Glutamatergic neuron (in vitro differentiated cells): Measurements from ENCODE around the gene APOA4. TPM values are rescaled to one million over a fixed set of nuclear protein-coding genes. Genes with fewer than 3 reads are reported as not detected.

ENCODE experiments used
- DNase-seq: peaks from one replicate; pipeline ENCODE4 v3.0.0; 2022
- H3K27ac Mint-ChIP-seq: one replicate; pipeline ENCODE4 v1.8.0; 2020; ENCODE audit warnings: mild to moderate bottlenecking, mixed read lengths, inconsistent platforms; ENCODE audit not compliant: unreplicated experiment
- H3K27me3 Mint-ChIP-seq: one replicate; pipeline ENCODE4 v1.8.0; 2020; ENCODE audit warnings: mild to moderate bottlenecking, moderate library complexity, mixed read lengths, inconsistent platforms; ENCODE audit not compliant: unreplicated experiment
- H3K36me3 Mint-ChIP-seq: one replicate; pipeline ENCODE4 v1.8.0; 2020; ENCODE audit warnings: mild to moderate bottlenecking, mixed read lengths, inconsistent platforms; ENCODE audit not compliant: unreplicated experiment
- H3K4me1 Mint-ChIP-seq: one replicate; pipeline ENCODE4 v1.8.0; 2020; ENCODE audit warnings: mild to moderate bottlenecking, low read depth, mixed read lengths, inconsistent platforms; ENCODE audit not compliant: unreplicated experiment
- H3K4me3 Mint-ChIP-seq: one replicate; pipeline ENCODE4 v1.8.0; 2020; ENCODE audit warnings: mild to moderate bottlenecking, mixed read lengths, inconsistent platforms; ENCODE audit not compliant: unreplicated experiment
- H3K9me3 Mint-ChIP-seq: one replicate; pipeline ENCODE4 v1.8.0; 2020; ENCODE audit warnings: mild to moderate bottlenecking, moderate library complexity, mixed read lengths, inconsistent platforms; ENCODE audit not compliant: unreplicated experiment
- long read RNA-seq: library from polyadenylated mRNA; unstranded; transcript quantifications from one replicate; pipeline ENCODE4 v2.0.0, GENCODE V29; 2020; ENCODE audit not compliant: unreplicated experiment
- total RNA-seq: library from RNA; stranded (reverse); fragmentation: NEBNext Ultra II Directional; extraction: Animal tissue kit (Norgen Biotek cat#: 25700); gene quantifications from one replicate; pipeline ENCODE4 v1.2.1, GENCODE V29; 2021; ENCODE audit not compliant: unreplicated experiment
- TF ChIP-seq, protein P1 (sequence below): fragments of 200-600 bp; sonication (generic); IDR thresholded peaks from one replicate; pipeline ENCODE4 v1.5.0; 2021; ENCODE audit not compliant: partially characterized antibody, unreplicated experiment

APOA4 gene
- total RNA-seq: not detected
- long read RNA-seq: 0 reads

DNA sequence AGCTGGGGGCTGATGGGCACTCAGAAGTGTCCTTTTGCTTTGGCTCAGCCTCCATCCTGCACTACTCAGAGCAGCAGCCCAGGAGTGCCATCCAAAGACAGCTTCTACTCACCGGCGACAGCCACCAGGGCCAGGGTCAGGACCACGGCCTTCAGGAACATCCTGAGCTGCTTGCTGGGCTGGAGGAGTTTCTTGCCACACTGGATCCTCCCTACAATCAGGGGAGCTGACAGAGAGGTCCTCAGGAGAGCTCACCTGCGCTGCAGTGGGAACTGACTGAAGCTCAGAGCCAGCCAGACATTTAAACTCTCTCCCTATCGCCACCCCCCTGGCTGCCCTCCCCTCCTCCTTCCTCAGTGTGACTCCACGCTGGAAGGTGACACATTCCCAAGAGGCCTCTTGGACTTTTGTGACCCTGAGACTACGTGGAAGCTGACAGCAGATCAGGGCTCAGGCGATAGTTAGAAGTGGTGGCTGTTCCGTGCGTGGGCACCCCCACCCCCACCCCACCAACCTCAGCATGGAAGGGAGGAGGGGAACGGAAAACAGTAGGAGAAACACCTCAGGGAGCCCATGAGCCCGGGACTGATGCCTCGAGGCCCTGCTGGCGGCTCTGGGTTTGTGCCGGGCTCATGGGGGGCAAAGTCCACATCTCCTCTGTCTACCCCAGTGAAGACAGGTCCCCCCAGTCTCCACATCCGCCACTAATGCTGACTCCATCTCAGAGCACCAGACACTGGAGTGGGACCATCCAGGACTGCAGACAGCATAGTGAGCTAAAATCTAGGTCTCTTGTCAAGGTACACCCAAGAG lies at the start of gene APOA4:
Gene APOA4 (minus strand): TSS at position 274 of the 813 bp plus-strand sequence. CDS start 113 bp downstream, at position 161.
- H3K36me3 Mint-ChIP-seq: no peaks in the 10 kb centered on the region
- no peaks in the 10 kb centered on the region for H3K9me3 Mint-ChIP-seq
- H3K27me3 Mint-ChIP-seq: no peaks in the 10 kb centered on the region
- no peak within 1 kb of the TSS for H3K4me3 Mint-ChIP-seq
- DNase-seq: no peak
- H3K27ac Mint-ChIP-seq: no peak within 1 kb of the TSS
- TF ChIP-seq, protein P1, sequence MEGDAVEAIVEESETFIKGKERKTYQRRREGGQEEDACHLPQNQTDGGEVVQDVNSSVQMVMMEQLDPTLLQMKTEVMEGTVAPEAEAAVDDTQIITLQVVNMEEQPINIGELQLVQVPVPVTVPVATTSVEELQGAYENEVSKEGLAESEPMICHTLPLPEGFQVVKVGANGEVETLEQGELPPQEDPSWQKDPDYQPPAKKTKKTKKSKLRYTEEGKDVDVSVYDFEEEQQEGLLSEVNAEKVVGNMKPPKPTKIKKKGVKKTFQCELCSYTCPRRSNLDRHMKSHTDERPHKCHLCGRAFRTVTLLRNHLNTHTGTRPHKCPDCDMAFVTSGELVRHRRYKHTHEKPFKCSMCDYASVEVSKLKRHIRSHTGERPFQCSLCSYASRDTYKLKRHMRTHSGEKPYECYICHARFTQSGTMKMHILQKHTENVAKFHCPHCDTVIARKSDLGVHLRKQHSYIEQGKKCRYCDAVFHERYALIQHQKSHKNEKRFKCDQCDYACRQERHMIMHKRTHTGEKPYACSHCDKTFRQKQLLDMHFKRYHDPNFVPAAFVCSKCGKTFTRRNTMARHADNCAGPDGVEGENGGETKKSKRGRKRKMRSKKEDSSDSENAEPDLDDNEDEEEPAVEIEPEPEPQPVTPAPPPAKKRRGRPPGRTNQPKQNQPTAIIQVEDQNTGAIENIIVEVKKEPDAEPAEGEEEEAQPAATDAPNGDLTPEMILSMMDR: no peak
- no peaks in the 10 kb centered on the region for H3K4me1 Mint-ChIP-seq

DNA sequence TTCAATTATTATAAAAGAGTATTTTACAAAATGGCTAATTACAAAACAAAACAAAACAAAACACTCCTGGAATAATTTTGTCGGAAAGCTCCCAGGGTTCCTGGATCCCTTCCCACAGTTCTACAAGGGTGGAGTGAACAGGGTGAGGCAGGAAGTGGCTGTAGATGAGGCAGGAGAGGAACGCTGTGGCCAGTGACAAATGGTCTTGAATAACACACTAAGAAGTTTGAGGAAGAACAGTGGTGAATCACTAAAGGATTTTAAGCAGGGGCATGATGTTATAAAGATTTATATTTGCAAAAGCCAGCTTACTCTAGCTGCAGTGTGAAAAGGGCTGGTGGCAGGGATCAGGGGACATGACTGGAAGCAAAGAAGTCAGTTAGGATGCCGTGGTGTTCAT lies 48.1 kb upstream of the APOA4 start:
- Mint-ChIP-seq H3K4me3 (no peak overlapping the region), H3K9me3 (peaks cover 1% of the 10 kb centered on the region), H3K27me3 (no peaks in the 10 kb centered on the region), H3K4me1 (no peaks in the 10 kb centered on the region), H3K36me3 (no peaks in the 10 kb centered on the region), H3K27ac (no peak overlapping the region)
- TF ChIP-seq, protein P1: no peak
- DNase-seq: no peak

DNA sequence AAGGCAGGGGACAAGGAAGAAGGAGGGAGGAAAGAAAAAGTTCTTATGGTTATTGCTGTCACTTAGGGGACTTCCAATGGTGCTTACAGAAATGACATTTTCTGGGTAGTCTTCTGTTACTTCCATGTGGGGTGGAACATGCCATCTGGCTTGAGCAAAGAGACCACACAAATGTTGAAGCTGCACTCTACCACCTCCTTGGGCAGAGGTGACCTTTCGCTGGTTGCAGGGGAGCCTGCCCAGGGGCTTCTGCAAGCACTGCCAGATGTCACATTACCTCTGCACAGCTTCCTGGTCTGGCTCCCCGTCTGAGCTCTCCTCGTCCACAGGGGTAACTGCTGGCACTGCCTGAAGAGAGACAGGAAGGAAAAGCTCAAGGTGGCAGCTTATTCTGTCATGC lies 47.0 kb upstream of the APOA4 start:
- Mint-ChIP-seq H3K9me3 (peaks cover 1% of the 10 kb centered on the region), H3K36me3 (no peaks in the 10 kb centered on the region), H3K4me3 (no peak overlapping the region), H3K27ac (no peak overlapping the region), H3K27me3 (no peaks in the 10 kb centered on the region), H3K4me1 (no peaks in the 10 kb centered on the region)
- DNase-seq: no peak
- TF ChIP-seq, protein P1: no peak

DNA sequence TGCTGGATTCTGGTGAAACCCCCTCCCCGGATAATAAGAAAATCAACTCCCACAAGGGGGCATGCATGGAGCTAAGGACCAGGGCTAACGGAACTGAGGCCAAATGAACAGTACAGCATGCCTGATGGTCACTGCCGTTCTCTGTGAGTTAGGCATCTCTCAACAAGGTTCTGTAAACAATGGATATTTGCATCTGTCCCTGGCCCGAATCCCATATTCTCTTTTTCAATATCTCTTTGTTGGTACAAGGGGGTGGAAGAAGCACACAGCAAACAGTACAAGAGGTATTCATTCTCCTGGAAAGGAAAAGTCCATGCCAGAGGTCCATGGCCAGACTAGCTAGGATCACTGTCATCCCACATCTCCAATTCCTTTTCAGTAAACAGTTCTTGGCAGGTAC lies 46.5 kb upstream of the APOA4 start:
- Mint-ChIP-seq H3K4me1 (no peaks in the 10 kb centered on the region), H3K36me3 (no peaks in the 10 kb centered on the region), H3K4me3 (no peak overlapping the region), H3K27ac (no peak overlapping the region), H3K9me3 (peaks cover 1% of the 10 kb centered on the region), H3K27me3 (no peaks in the 10 kb centered on the region)
- TF ChIP-seq, protein P1: no peak
- DNase-seq: no peak

DNA sequence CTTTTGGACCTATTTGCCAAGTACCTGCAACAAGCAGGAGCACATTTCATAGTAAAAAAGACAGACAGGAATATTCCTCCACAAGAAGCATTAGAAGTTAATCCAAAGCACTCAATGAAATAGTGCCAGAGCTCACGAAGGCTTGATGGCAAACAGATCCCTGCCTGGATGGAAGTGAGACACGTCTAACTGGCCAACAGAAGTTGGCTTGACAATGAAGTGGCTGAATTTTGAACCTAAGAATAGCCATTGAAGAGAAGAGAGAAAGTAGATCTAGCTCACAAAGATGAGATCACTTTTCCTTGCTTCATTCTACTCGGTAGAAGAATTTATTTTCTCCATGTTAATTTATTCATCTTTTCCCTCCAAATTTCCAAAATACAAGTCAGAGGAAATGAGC lies 45.0 kb upstream of the APOA4 start:
- H3K27ac Mint-ChIP-seq: no peak overlapping the region
- no peaks in the 10 kb centered on the region for H3K27me3 Mint-ChIP-seq

More for the DNA sequence above, 45.0 kb upstream of the APOA4 start:
- Mint-ChIP-seq H3K4me1 (no peaks in the 10 kb centered on the region), H3K4me3 (no peak overlapping the region), H3K36me3 (no peaks in the 10 kb centered on the region), H3K9me3 (peaks cover 1% of the 10 kb centered on the region)
- no peak for DNase-seq
- TF ChIP-seq, protein P1: no peak
